ENCODE data around the gene EPS15. TPM values are rescaled to one million over a fixed set of nuclear protein-coding genes. Genes with fewer than 3 reads are reported as not detected.
A peak's percentile ranks its signal among the peaks of the same experiment; 100 is the strongest.

Gene EPS15
- total and polyA plus RNA-seq, 2 of the 8 experiments (the other 6 are each of a cell fraction or from before 2014, with no cell fraction given): 15.9 to 57.2 TPM

- no peak overlapping the region for H2AFZ ChIP-seq (ENCODE audit: low read length)
- H2BK5ac ChIP-seq (ENCODE audit: low read depth, low read length): no peak overlapping the region
- H3K56ac ChIP-seq (replicated peaks; ENCODE audit: insufficient read length, low read depth, low read length): no peak overlapping the region
- FAIRE-seq (no peak), DNase-seq (ENCODE audit: low read depth in 1 of 2, low spot score in 2 of 2) (no peak)
- no peaks in the 10 kb centered on the region for H3K36me3 ChIP-seq (ENCODE audit: control insufficient read depth in 2 of 4, insufficient read depth in 4 of 4, low read length in 3 of 4)
- no peak overlapping the region for H2BK20ac ChIP-seq (ENCODE audit: low read length)
- H3K9ac ChIP-seq (replicated peaks in 1 of 4; ENCODE audit: extremely low read depth in 1 of 4, low read depth in 3 of 4, low read length in 3 of 4): no peak overlapping the region
- H3K18ac ChIP-seq (ENCODE audit: extremely low read depth, low read length): no peak overlapping the region; the same call in 1 of the 2 replicates
- TF ChIP-seq TAF7 (optimal IDR thresholded peaks at IDR 0.05; ENCODE audit: borderline replicate concordance, low read depth, low read length): no peak
- H3K23me2 ChIP-seq (ENCODE audit: low read depth, low read length): no peaks in the 10 kb centered on the region
- peaks cover 0 to 9% (median 0%) of the 10 kb centered on the region in 4 experiments; a peak in 3 of 7 replicates for H3K4me1 ChIP-seq (replicated peaks in 1 of 4; ENCODE audit: control insufficient read depth in 3 of 4, insufficient read depth in 4 of 4, low read length in 3 of 4)
- peak overlapping the region; percentile 23 for H4K8ac ChIP-seq (ENCODE audit: extremely low read depth, insufficient read depth, low read length)
- no peak overlapping the region for H3K4me3 ChIP-seq (ENCODE audit: extremely low read depth in 1 of 4, insufficient read depth in 2 of 4, low read depth in 3 of 4, low read length in 4 of 4)
- H3K4ac ChIP-seq (replicated peaks; ENCODE audit: insufficient read length, low read depth, low read length): no peak overlapping the region
- CTCF ChIA-PET (ENCODE audit: partially characterized antibody): interaction anchor here (1.0 to 2.3 kb wide), 10 partner anchors 9 to 230 kb away, joined by 3 to 6 read pairs (median 4); no protein-coding TSS in a partner anchor
- POLR2A ChIA-PET (ENCODE audit: partially characterized antibody): interaction anchor here (0.9 kb wide), 1 partner anchor 16 kb away, joined by 3 read pairs; no protein-coding TSS in a partner anchor
- H2BK15ac ChIP-seq (ENCODE audit: low read length): no peak overlapping the region
- H3K23ac ChIP-seq (ENCODE audit: insufficient read length): no peak overlapping the region
- no peak overlapping the region for H3K14ac ChIP-seq (ENCODE audit: insufficient read length)
- no peaks in the 10 kb centered on the region for H4K20me1 ChIP-seq (replicated peaks in 1 of 2; ENCODE audit: control insufficient read depth in 1 of 2, insufficient read depth in 2 of 2, low read length in 2 of 2)
- H3K79me1 ChIP-seq (ENCODE audit: low read depth, low read length): no peaks in the 10 kb centered on the region
- H3K27ac ChIP-seq (ENCODE audit: low read depth, low read length): no peak overlapping the region
- no peaks in the 10 kb centered on the region for H3K79me2 ChIP-seq (ENCODE audit: control insufficient read depth in 1 of 2, insufficient read depth in 2 of 2, low read length in 2 of 2)
- H2BK12ac ChIP-seq (ENCODE audit: low read depth, low read length): no peak overlapping the region
- no peaks in the 10 kb centered on the region for H3K9me3 ChIP-seq (ENCODE audit: insufficient read depth in 2 of 2, low read depth in 1 of 2, low read length in 1 of 2)
- H2AK5ac ChIP-seq (ENCODE audit: low read depth, low read length): no peak overlapping the region
- no peak overlapping the region for H4K91ac ChIP-seq (replicated peaks; ENCODE audit: insufficient read length, low read length)
- H2BK120ac ChIP-seq (replicated peaks; ENCODE audit: low read depth, low read length): no peak overlapping the region
- WGBS, 2 experiments (ENCODE audit: extremely low coverage in 1 of 2, insufficient coverage in 1 of 2, insufficient read length in 1 of 2, insufficient replicate concordance in 2 of 2, low coverage in 1 of 2, low lambda C conversion rate in 2 of 2, missing lambda C conversion rate in 1 of 2): 88% methylated on average over 12 of the region's 12 CpGs; no CpG with 5 or more reads in 1 of the 2 experiments
- H3K27me3 ChIP-seq (replicated peaks in 1 of 4; ENCODE audit: control insufficient read depth in 3 of 4, extremely low read depth in 1 of 4, insufficient read depth in 3 of 4, low read length in 3 of 4): no peaks in the 10 kb centered on the region
- H3K4me2 ChIP-seq (ENCODE audit: insufficient read depth in 1 of 2, low read depth in 2 of 2, low read length in 2 of 2): no peak overlapping the region
- no peak overlapping the region for H4K5ac ChIP-seq (ENCODE audit: insufficient read length, low read depth, low read length)
Measured at GRCh38 chr1:51313961-51314777, 204.9 kb downstream of the EPS15 start.

Measured in H1 (cell line).